GM19351 (cell line): ENCODE results near the gene SPEG.

Experiments
- ATAC-seq: cut with Tn5 transposase; IDR thresholded peaks from one replicate; pipeline ENCODE4 v1.9.1; 2021; ENCODE audit warnings: mild to moderate bottlenecking, moderate library complexity; ENCODE audit not compliant: unreplicated experiment

SPEG gene

DNA sequence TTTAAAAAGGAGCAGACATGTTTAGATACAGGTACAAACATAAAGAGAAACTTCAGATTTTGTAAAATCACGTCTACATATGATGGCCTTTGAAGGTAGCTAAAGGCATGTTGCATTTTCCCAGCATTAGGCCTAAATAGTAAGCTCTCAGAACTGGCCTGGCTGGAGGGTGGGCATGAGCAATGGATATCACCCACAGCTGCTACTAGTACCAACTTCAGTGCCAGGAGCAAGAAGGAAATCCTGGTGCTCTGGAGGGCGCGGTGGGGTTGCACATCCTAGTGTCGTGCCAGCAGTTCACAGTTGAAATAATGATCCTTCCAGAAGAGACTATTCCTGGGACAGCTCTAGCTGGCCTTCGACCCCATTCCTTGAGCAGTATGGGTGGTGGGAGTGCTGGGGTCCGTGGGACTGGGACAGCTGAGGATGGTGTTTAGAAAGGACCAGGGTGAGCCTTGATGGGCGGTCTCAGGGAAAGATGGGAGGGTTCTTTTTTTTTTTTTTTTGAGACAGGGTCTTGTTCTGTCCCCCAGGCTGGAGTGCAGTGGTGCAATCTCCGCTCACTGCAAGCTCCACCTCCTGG is 11.6 kb upstream of the SPEG start:
- ATAC-seq = no peak

DNA sequence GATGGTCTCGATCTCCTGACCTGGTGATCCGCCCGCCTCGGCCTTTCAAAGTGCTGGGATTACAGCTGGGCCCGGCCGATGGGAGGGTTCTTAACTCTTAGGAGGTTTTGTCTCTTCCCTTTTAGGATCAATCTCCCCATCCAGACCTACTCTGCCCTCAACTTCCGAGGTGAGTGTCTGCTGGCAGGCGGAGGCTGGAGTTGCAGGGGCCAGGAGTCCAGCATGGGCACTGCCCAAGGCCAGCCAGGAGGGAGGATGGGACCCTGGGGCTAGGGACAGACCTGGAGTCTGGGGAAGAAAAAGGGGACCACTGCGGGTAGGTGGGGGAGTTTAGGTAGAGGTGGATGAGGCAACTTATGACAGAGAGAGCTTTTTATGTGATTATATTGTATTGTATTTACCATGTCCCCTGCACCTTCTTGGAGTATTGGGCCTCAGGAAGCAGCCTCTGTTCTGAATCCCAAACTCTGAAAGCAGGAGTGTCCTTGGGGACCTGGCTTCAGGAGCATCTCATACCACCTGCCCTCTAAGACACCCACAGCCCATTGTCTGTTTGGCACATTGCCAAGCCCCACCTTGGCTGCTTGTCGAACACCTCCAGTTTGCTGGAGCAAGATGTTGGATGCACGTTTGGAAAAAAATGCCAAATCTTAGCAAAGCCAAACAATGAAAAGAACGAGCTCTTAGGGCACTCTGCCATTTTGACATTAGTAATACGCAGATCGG is 10.8 kb upstream of the SPEG start:
- no peak for ATAC-seq

DNA sequence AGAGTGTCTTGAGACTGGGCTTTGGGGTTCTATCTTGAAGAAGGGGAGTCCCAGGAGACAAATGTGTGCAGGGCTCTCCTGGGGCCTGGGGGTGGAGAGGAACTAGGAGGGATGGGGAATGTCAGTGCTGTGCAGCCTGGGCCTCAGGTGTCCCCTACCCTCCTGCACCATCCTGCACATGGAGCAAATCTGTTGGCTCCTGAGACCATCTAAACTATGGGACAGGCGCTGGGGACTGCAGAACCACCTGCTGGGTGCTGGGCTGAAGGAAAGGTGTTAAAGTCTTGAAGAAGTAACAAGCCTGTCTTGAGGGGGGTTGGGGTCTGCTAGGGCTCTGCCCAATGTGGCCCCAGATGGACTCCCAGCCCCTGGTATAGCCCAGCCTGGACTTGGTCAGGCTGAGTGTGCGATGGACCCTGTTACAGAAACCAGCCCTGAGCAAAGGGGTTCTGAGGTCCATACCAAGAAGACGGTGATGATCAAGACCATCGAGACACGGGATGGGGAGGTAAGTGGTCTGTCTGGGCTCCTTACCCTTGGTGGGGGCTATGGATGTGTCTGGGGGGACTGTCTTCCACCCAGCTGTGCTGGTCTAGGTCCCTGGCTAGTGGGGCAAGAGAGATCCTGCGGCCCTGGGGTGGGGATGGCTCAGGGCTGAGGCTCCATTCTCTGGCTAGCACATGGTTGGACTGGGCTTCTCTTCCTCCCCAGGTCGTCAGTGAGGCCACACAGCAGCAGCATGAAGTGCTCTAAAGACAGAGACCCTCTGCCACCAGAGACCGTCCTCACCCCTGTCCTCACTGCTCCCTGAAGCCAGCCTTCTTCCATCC is 9.2 kb upstream of the SPEG start:
- ATAC-seq = no peak

GRCh38 chr2:219426068-219426443 is 8.6 kb upstream of the SPEG start:
- no peak for ATAC-seq

GRCh38 chr2:219426534-219427136 is 8.0 kb upstream of the SPEG start:
- no peak for ATAC-seq

GRCh38 chr2:219428469-219428868 is 6.2 kb upstream of the SPEG start:
- no peak for ATAC-seq

DNA sequence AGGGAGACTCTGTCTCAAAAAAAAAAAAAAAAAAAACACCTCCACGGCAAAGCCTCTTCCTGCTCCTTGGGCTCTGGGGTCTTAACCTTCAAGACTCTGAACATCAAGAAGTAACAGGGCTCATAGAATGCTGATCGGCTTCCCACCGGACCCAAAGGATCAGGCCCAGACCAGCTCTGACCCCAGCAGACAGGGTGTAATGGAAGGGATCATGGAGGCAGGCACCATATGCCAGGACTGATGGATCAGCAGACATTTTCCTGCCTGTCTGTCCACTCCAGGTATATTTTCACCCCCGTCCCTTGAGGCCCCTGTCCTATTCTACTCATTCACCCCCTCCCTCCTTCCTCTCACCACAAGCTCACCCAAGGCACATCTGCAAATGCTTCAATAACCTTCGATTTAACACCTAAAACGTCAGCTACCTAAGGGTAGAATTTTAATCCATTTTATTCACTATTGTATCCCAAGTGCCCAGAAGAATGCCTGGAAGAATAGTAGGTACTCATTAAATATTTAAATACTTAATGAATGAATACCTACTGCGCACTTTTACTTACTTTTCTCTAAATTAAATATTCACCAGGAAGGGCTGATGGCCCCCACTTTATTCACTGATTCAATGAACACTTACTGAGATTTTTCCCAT is 4.6 kb upstream of the SPEG start:
- ATAC-seq = no peak

- ATAC-seq = no peak
These were observed 3.7 kb upstream of the SPEG start for GRCh38 chr2:219430633-219431615.

GRCh38 chr2:219433666-219434467 is 776 bp upstream of the SPEG start:
- no peak for ATAC-seq

- ATAC-seq = no peak
These were observed 250 bp upstream of the SPEG start for GRCh38 chr2:219434468-219434717.

DNA sequence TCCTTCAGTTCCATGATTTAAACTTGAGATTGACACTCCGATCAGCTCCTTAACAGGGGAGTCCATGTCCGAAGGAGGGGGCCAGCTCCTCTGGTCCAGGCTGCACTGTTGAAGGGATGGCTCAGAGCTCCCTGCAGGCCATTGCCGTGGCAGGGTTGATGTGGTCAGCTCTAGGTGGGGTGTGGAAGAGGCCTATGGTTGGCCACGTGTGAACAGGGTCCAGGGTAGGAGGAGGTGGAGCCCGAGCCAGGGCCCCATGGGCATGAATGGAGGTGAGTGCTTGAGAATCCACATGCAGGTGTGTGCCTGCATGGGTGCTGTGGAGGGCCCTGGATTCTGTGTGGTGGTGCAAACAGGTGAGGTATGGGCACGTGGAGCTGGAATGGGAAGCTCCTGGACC is 1.1 kb downstream of the SPEG start:
- no peak for ATAC-seq

DNA sequence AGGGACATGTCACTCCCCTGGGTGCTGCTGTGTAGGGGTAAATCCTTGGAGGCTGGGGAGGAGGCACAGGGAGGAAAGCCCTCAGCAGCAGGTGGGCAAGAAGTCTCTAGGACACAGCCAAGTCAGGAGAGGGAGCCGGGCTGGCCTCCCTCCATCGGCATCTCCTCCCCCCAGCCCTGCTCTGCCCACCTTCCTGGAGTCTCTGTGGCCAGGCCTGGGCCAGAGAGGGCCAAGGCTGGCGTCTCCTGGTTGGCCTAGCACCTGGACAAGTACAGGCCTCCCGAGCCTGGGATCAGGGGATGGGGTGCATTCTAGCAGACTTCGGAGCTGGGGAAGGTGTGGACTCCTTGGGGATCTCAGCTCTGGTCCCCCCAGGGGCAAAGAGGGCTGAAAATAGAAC is 1.8 kb downstream of the SPEG start:
- no peak for ATAC-seq

GRCh38 chr2:219437141-219437540 is 2.5 kb downstream of the SPEG start:
- ATAC-seq = no peak

DNA sequence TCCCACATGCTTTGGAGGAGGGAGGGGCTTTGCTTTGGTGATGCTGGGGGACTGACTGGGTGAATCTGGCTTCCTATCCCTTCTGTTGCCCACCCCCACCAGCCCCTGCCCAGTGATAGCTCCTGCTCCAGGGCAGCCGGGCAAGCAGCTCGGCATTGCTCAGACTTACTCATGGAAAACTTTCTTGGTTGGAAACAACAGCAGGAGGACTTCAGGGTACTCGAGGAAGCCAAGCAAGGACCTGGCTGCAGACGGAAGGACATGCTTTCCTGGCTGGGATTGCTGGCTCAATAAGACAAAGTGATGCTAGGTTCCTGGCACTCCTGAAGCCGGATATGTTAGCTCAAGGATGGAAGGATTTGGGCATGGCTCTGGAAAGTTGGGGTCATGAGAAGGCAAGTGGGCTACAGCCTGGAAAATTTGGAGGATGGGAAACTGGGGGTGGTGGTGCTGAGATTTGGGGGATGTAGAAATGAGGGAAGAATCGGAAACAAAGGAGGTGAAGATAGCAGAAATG is 3.1 kb downstream of the SPEG start:
- ATAC-seq = no peak

DNA sequence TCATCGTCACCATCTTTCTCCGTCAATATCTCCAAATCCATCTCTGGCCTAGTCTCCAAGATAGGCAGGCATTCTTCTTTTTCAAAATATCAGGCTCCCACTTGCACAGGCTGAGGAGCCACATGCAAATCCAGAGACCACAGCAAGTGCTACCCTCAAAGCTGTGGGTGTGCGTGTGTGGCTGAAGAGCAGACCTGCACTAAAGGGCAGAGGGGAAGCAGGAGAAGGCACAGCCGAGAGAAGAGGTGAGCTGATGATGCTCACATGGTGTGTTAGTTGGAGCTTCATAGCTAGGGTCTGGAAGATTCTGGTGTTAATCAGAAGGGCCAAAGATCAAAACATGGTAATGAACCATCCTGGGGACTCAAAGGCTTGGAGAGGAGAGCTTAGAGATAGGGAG is 3.8 kb downstream of the SPEG start:
- no peak for ATAC-seq

- ATAC-seq = no peak
These were observed 4.9 kb downstream of the SPEG start for GRCh38 chr2:219439506-219439905.

GRCh38 chr2:219440388-219441256 is 6.0 kb downstream of the SPEG start:
- ATAC-seq = no peak
